Measurements from ENCODE around the gene ZMYND8. TPM values are rescaled to one million over a fixed set of nuclear protein-coding genes. Genes with fewer than 3 reads are reported as not detected.

ZMYND8 gene
- total RNA-seq, 1 experiment from 2014 or later, result 29.0 TPM

GRCh38 chr20:47352332-47353238, 3.9 kb downstream of the ZMYND8 start (continued):
- TF ChIP-seq SRF (IDR thresholded peaks at IDR 0.05; ENCODE audit: low read depth) (no peak), EZH2 (IDR thresholded peaks at IDR 0.05) (no peak), POLR2AphosphoS5 (IDR thresholded peaks at IDR 0.05; ENCODE audit: low read depth, low read length) (no peak), TCF7L2 (IDR thresholded peaks at IDR 0.05; ENCODE audit: borderline replicate concordance, extremely low read depth, insufficient read depth, insufficient read length) (no peak), SP1 (IDR thresholded peaks at IDR 0.05; ENCODE audit: low read depth) (no peak), RAD21 (IDR thresholded peaks at IDR 0.05; ENCODE audit: low read depth) (no peak), EGR1 (IDR thresholded peaks at IDR 0.05; ENCODE audit: low read depth) (no peak)

GRCh38 chr20:47351643-47352331, 4.7 kb downstream of the ZMYND8 start:
- Histone ChIP-seq H3K9ac (ENCODE audit: low read length) (no peak overlapping the region), H3K4me3 (replicated peaks in 1 of 2; ENCODE audit: low read depth in 1 of 2, low read length in 2 of 2) (no peak overlapping the region), H3K4me1 (ENCODE audit: control insufficient read depth in 1 of 2, insufficient read depth in 2 of 2, low read length in 2 of 2) (peaks cover 33 to 50% of the 10 kb centered on the region in 2 experiments), H3K9me3 (ENCODE audit: control insufficient read depth in 1 of 2, insufficient read depth in 1 of 2, low read depth in 1 of 2, low read length in 2 of 2) (no peaks in the 10 kb centered on the region), H3K4me2 (ENCODE audit: low read length) (no peak overlapping the region), H3K9me2 (ENCODE audit: insufficient read depth) (no peaks in the 10 kb centered on the region), H3K27me3 (ENCODE audit: insufficient read depth, low read length) (no peaks in the 10 kb centered on the region), H3K27ac (ENCODE audit: low read depth, low read length) (no peak overlapping the region), H4K20me1 (ENCODE audit: insufficient read depth) (no peaks in the 10 kb centered on the region), H2AFZ (ENCODE audit: low read depth, low read length, poor library complexity, severe bottlenecking) (no peak overlapping the region), H3K79me2 (ENCODE audit: insufficient read depth, low read length) (peaks cover 93% of the 10 kb centered on the region), H3K36me3 (ENCODE audit: control insufficient read depth in 1 of 2, insufficient read depth in 2 of 2, low read length in 2 of 2) (peaks cover 0 to 6% of the 10 kb centered on the region in 2 experiments; a peak in 2 of 4 replicates)
- no TSS peak for BruUV-seq (replicated peaks)
- ChIA-PET CTCF (interaction anchor here (0.7 kb wide), 1 partner anchor 269 kb away, joined by 3 read pairs; no protein-coding TSS in a partner anchor), POLR2A (interaction anchor here (1.2 kb wide), 2 partner anchors 9 to 30 kb away, joined by 3 read pairs; no protein-coding TSS in a partner anchor), RAD21 (ENCODE audit: low non-redundant PET in 1 of 2, low total read pairs in 2 of 2, uncharacterized antibody in 2 of 2, unreplicated experiment in 2 of 2) (interaction anchor here in 1 of 2 experiments (0.6 kb wide), 1 partner anchor 8 kb away, joined by 3 read pairs; no protein-coding TSS in a partner anchor)
- intact Hi-C loops (cut with micrococcal nuclease), result no loop called here
- ATAC-seq, result no peak
- no peak for DNase-seq (ENCODE audit: low read depth, low spot score)
- TF ChIP-seq SIN3A (IDR thresholded peaks at IDR 0.05; ENCODE audit: low read depth), result no peak
- TF ChIP-seq, protein P1, sequence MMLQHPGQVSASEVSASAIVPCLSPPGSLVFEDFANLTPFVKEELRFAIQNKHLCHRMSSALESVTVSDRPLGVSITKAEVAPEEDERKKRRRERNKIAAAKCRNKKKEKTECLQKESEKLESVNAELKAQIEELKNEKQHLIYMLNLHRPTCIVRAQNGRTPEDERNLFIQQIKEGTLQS (IDR thresholded peaks at IDR 0.05), result no peak
- no peak for TF ChIP-seq TCF7L2 (IDR thresholded peaks at IDR 0.05; ENCODE audit: borderline replicate concordance, extremely low read depth, insufficient read depth, insufficient read length)
- TF ChIP-seq EZH2 (IDR thresholded peaks at IDR 0.05), result no peak
- TF ChIP-seq ELF1 (IDR thresholded peaks at IDR 0.05; ENCODE audit: borderline replicate concordance, low read depth), result no peak

All from HCT116 (cell line).